GM12875 (cell line): ENCODE data around the gene DCTPP1.

ENCODE experiments used
- H3K4me3 ChIP-seq: one replicate; pipeline ENCODE4 v1.5.1; 2011; ENCODE audit warnings: low read depth, low read length, control low read depth
- TF ChIP-seq, protein P1 (sequence below): IDR thresholded peaks from 2 replicates; pipeline ENCODE4 v1.5.1; 2011; ENCODE audit warnings: low read depth, mild to moderate bottlenecking, control low read depth, inconsistent platforms, low read length, moderate library complexity, borderline replicate concordance; ENCODE audit not compliant: insufficient read depth

DCTPP1 gene

GRCh38 chr16:30407804-30408534 is 21.9 kb downstream of the DCTPP1 start:
- TF ChIP-seq, protein P1, sequence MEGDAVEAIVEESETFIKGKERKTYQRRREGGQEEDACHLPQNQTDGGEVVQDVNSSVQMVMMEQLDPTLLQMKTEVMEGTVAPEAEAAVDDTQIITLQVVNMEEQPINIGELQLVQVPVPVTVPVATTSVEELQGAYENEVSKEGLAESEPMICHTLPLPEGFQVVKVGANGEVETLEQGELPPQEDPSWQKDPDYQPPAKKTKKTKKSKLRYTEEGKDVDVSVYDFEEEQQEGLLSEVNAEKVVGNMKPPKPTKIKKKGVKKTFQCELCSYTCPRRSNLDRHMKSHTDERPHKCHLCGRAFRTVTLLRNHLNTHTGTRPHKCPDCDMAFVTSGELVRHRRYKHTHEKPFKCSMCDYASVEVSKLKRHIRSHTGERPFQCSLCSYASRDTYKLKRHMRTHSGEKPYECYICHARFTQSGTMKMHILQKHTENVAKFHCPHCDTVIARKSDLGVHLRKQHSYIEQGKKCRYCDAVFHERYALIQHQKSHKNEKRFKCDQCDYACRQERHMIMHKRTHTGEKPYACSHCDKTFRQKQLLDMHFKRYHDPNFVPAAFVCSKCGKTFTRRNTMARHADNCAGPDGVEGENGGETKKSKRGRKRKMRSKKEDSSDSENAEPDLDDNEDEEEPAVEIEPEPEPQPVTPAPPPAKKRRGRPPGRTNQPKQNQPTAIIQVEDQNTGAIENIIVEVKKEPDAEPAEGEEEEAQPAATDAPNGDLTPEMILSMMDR: no peak
- H3K4me3 ChIP-seq: peak overlapping the region; percentile 72

DNA sequence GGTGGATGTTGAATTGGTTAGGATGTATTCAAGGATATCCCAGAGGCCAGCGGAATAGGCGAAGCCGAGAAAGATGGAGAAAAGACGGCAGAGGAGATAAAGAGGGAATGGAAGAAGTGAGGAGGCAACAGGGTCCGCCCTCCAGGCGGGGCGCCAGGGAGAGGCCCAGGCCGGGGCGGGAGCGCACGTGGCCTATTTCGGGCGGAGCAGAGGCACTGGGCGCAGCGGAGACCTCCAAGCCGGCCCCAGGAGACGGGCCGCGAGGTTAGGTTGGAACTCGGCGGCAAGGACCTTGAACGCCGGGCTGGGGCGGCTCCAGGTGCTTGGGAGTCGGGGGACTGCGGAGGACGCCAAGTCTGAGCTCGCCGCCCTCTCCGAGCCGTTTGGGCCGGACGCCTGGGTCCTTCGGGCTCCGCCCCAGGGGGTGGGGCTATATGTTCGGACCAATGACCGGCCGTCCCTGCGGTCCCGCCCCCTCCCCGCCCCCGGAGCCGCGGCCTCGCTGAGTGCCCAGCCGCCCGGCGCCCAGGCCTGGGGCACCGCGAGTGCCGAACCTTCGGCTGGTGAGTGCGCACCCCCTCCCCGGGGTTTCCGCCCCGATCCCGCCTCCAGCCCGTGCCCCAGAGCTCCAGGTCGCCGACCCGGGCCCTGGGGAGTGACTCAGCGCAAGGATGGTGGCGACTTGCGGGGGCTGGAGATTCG is 22.6 kb downstream of the DCTPP1 start, which contains the start of gene ZNF771:
Gene ZNF771, plus strand, starts transcription at position 505 of the 702 bp plus-strand sequence. CDS start 448 bp downstream, outside the sequence.
- TF ChIP-seq, protein P1: 0 out of 2 replicates have a peak, but pooled peaks have one; percentile 3
- H3K4me3 ChIP-seq: peak within 1 kb of the TSS; percentile 72

DNA sequence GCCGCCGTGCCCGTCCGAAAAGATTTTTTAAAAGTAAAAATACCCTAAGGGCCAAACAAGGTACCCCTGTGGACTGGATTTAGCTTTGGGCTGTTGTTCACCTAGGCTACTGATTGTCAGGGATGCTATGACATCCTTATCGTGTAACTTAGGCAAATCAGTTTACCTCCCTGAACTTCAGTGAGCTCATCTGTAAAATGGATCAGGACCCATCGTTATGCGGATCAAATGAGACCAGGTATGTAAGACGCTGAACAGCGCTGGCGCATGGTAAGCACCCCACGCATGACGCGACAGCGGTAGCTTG is 23.1 kb downstream of the DCTPP1 start:
- H3K4me3 ChIP-seq: peak overlapping the region; percentile 72
- TF ChIP-seq, protein P1: no peak

DNA sequence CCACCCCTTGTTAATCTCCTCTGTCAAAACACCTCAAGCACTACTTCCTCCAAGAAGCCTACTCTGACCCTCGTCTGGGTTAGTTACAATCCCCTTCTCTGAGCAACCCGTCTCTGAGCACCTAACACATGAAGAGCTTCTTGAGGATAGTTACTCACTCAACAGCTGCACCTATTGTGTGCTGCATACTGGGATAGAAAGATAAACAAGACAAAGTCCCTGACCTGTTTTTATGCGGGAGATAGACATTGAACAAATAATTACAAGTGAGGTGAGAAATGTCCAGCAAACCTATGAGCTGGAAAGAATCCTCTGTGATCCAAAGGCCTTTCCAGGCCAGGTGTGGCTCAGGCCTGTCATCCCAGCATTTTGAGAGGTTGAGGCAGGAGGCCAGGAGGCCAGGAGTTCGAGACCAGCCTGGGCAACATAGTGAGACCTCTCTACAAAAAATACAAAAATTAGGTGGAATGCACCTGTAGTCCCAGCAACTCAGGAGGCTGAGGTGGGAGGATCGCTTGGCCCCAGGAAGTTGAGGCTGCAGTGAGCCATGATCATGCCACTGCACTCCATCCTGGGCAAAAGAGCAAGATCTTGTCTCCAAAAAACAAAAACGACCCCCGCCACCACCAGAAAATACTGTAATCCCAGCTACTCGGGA is 27.9 kb downstream of the DCTPP1 start:
- TF ChIP-seq, protein P1: no peak
- H3K4me3 ChIP-seq: no peak overlapping the region

- peak overlapping the region; percentile 47 for H3K4me3 ChIP-seq
- TF ChIP-seq, protein P1: no peak
These were observed 30.2 kb downstream of the DCTPP1 start for GRCh38 chr16:30399435-30400186.

DNA sequence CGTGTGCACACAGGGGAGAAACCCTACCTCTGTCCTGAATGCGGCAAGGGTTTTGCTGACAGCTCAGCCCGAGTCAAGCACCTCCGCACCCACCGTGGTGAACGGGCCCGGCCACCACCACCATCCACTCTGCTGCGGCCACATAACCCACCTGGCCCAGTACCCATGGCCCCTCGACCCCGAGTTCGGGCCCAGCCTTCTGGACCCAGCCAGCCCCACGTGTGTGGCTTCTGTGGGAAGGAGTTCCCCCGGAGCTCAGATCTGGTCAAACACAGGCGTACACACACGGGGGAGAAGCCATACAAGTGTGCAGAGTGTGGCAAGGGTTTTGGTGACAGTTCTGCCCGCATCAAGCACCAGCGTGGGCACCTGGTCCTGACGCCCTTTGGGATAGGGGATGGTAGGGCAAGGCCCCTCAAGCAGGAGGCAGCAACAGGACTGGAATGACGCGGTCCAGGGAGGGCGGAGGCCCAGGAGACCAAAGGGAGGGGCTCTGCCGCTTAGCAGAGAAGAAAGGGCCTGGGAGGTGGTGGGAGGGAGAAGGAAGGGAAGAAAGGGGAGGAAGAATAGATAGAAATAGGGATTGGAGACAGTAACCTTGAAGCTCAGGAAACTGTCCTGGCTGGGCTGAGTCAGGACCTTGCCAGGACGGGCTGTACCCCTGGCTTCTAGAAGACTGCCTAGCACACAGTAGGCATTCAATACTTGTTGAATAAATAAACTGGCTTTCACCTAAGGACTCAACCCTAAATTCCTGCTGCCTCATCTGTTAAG is 31.0 kb downstream of the DCTPP1 start:
- TF ChIP-seq, protein P1: no peak
- no peak overlapping the region for H3K4me3 ChIP-seq
